ENCODE data around the gene GPX5.

- TF ChIP-seq CTCF (conservative IDR thresholded peaks at IDR 0.05; ENCODE audit: low read depth, low read length) (no peak), EZH2 (IDR thresholded peaks at IDR 0.05; ENCODE audit: borderline replicate concordance, low read depth, low read length, poor library complexity, severe bottlenecking) (no peak)
These were observed 41.8 kb downstream of the GPX5 start for GRCh38 chr6:28567506-28567905.
